Activated CD8-positive, alpha-beta memory T cell treated with anti-CD3 and anti-CD28 coated beads, Interleukin-2, amount 50 U/mL, for 4 hours (primary cell): Measurements from ENCODE around the gene AVPR1B.
"Not testable (repeated sequence)": the region's sequence is repeated elsewhere in the genome, so short reads cannot be mapped to it uniquely, and the experiment has no call there.

Source experiments
- DNase-seq: peaks from one replicate; pipeline ENCODE4 v3.0.0-alpha.2; 2020

AVPR1B gene

GRCh38 chr1:206080026-206080820 is 37.0 kb downstream of the AVPR1B start:
- DNase-seq: no peak

GRCh38 chr1:206079135-206079534 is 38.1 kb downstream of the AVPR1B start:
- DNase-seq: no peak

- DNase-seq: no peak
Observed at GRCh38 chr1:206075786-206076755, 41.1 kb downstream of the AVPR1B start.

GRCh38 chr1:206074839-206075238 is 42.3 kb downstream of the AVPR1B start:
- no peak for DNase-seq

- DNase-seq: no peak
Observed at GRCh38 chr1:206070627-206071304, 46.4 kb downstream of the AVPR1B start.

- no peak for DNase-seq
Observed at GRCh38 chr1:206068314-206068713, 48.9 kb downstream of the AVPR1B start.

- no peak for DNase-seq
Observed at GRCh38 chr1:206067486-206068227, 49.5 kb downstream of the AVPR1B start.

- no peak for DNase-seq
Observed at GRCh38 chr1:206066479-206067171, 50.6 kb downstream of the AVPR1B start.

GRCh38 chr1:206065547-206066145 is 51.5 kb downstream of the AVPR1B start:
- DNase-seq: no peak

GRCh38 chr1:206064501-206064900 is 52.7 kb downstream of the AVPR1B start:
- DNase-seq: not testable (repeated sequence)

- DNase-seq: not testable (repeated sequence)
Observed at GRCh38 chr1:206064001-206064400, 53.2 kb downstream of the AVPR1B start.

GRCh38 chr1:206062464-206062863 is 54.7 kb downstream of the AVPR1B start:
- no peak for DNase-seq

GRCh38 chr1:206060844-206061243 is 56.3 kb downstream of the AVPR1B start:
- no peak for DNase-seq
